IPS-18a (cell line): ENCODE results near the gene CFAP410.
A peak's percentile ranks its signal among the peaks of the same experiment; 100 is the strongest.

Experiments used
- H3K27ac ChIP-seq: one replicate; pipeline ENCODE4 v1.5.1; 2013; ENCODE audit warnings: low read length
- H3K27me3 ChIP-seq: one replicate; pipeline ENCODE4 v1.6.1; 2013; ENCODE audit warnings: mild to moderate bottlenecking, low read length; ENCODE audit not compliant: control insufficient read depth, insufficient read depth
- H3K36me3 ChIP-seq: one replicate; pipeline ENCODE4 v1.6.1; 2013; ENCODE audit warnings: low read depth, low read length; ENCODE audit not compliant: control insufficient read depth
- H3K4me1 ChIP-seq: one replicate; pipeline ENCODE4 v1.6.1; 2013; ENCODE audit warnings: low read depth, low read length; ENCODE audit not compliant: control insufficient read depth
- H3K4me3 ChIP-seq: one replicate; pipeline ENCODE4 v1.5.1; 2013; ENCODE audit warnings: low read length
- H3K9ac ChIP-seq: one replicate; pipeline ENCODE4 v1.6.1; 2013; ENCODE audit warnings: mild to moderate bottlenecking, low read length, moderate library complexity
- H3K9me3 ChIP-seq: one replicate; pipeline ENCODE4 v1.6.1; 2013; ENCODE audit warnings: low read depth, low read length; ENCODE audit not compliant: control insufficient read depth

CFAP410 gene

GRCh38 chr21:44338971-44339910 lies at the start of gene CFAP410:
Gene CFAP410 (minus strand): TSS chr21:44339390. CDS start chr21:44339194, 196 bp downstream.
- peak within 1 kb of the TSS; percentile 98 for H3K4me3 ChIP-seq
- H3K36me3 ChIP-seq: no peaks in the 10 kb centered on the region
- no peaks in the 10 kb centered on the region for H3K27me3 ChIP-seq
- H3K4me1 ChIP-seq: peaks cover 4% of the 10 kb centered on the region
- peak within 1 kb of the TSS; percentile 89 for H3K9ac ChIP-seq
- no peaks in the 10 kb centered on the region for H3K9me3 ChIP-seq
- peak within 1 kb of the TSS; percentile 92 for H3K27ac ChIP-seq

GRCh38 chr21:44384968-44385367 lies 45.8 kb upstream of the CFAP410 start:
- Histone ChIP-seq H3K27me3 (no peaks in the 10 kb centered on the region), H3K4me3 (no peak overlapping the region), H3K4me1 (no peaks in the 10 kb centered on the region), H3K9me3 (peaks cover 10% of the 10 kb centered on the region), H3K36me3 (no peaks in the 10 kb centered on the region), H3K9ac (no peak overlapping the region), H3K27ac (no peak overlapping the region)

- Histone ChIP-seq H3K9ac (no peak overlapping the region), H3K36me3 (no peaks in the 10 kb centered on the region), H3K9me3 (peaks cover 9% of the 10 kb centered on the region), H3K4me3 (no peak overlapping the region), H3K27ac (no peak overlapping the region), H3K4me1 (no peaks in the 10 kb centered on the region), H3K27me3 (no peaks in the 10 kb centered on the region)
Measured at GRCh38 chr21:44383216-44383615, 44.0 kb upstream of the CFAP410 start.

- Histone ChIP-seq H3K27ac (no peak overlapping the region), H3K9me3 (peaks cover 9% of the 10 kb centered on the region), H3K4me1 (no peaks in the 10 kb centered on the region), H3K9ac (no peak overlapping the region), H3K27me3 (no peaks in the 10 kb centered on the region), H3K36me3 (no peaks in the 10 kb centered on the region), H3K4me3 (no peak overlapping the region)
Measured at GRCh38 chr21:44382536-44382935, 43.3 kb upstream of the CFAP410 start.

GRCh38 chr21:44381874-44382273 lies 42.7 kb upstream of the CFAP410 start:
- H3K27me3 ChIP-seq: no peaks in the 10 kb centered on the region
- peaks cover 9% of the 10 kb centered on the region for H3K9me3 ChIP-seq
- no peaks in the 10 kb centered on the region for H3K36me3 ChIP-seq
- no peak overlapping the region for H3K9ac ChIP-seq
- no peaks in the 10 kb centered on the region for H3K4me1 ChIP-seq
- H3K4me3 ChIP-seq: no peak overlapping the region
- no peak overlapping the region for H3K27ac ChIP-seq

GRCh38 chr21:44380876-44381275 lies 41.7 kb upstream of the CFAP410 start:
- Histone ChIP-seq H3K9ac (no peak overlapping the region), H3K27ac (no peak overlapping the region), H3K9me3 (peaks cover 4% of the 10 kb centered on the region), H3K4me1 (no peaks in the 10 kb centered on the region), H3K36me3 (no peaks in the 10 kb centered on the region), H3K4me3 (no peak overlapping the region), H3K27me3 (no peaks in the 10 kb centered on the region)

GRCh38 chr21:44379991-44380865 lies 41.0 kb upstream of the CFAP410 start:
- Histone ChIP-seq H3K36me3 (no peaks in the 10 kb centered on the region), H3K27ac (no peak overlapping the region), H3K4me3 (no peak overlapping the region), H3K4me1 (no peaks in the 10 kb centered on the region), H3K9ac (no peak overlapping the region), H3K9me3 (peaks cover 4% of the 10 kb centered on the region), H3K27me3 (no peaks in the 10 kb centered on the region)

- H3K4me1 ChIP-seq: no peaks in the 10 kb centered on the region
- no peak overlapping the region for H3K4me3 ChIP-seq
- H3K9ac ChIP-seq: no peak overlapping the region
- H3K27me3 ChIP-seq: no peaks in the 10 kb centered on the region
- H3K36me3 ChIP-seq: no peaks in the 10 kb centered on the region
- H3K9me3 ChIP-seq: no peaks in the 10 kb centered on the region
- no peak overlapping the region for H3K27ac ChIP-seq
Measured at GRCh38 chr21:44379515-44379848, 40.3 kb upstream of the CFAP410 start.

GRCh38 chr21:44378646-44379514 lies 39.7 kb upstream of the CFAP410 start:
- H3K9ac ChIP-seq: no peak overlapping the region
- H3K36me3 ChIP-seq: no peaks in the 10 kb centered on the region
- H3K27ac ChIP-seq: no peak overlapping the region
- no peak overlapping the region for H3K4me3 ChIP-seq
- no peaks in the 10 kb centered on the region for H3K4me1 ChIP-seq
- no peaks in the 10 kb centered on the region for H3K9me3 ChIP-seq
- no peaks in the 10 kb centered on the region for H3K27me3 ChIP-seq

GRCh38 chr21:44377922-44378645 lies 38.9 kb upstream of the CFAP410 start:
- Histone ChIP-seq H3K4me3 (no peak overlapping the region), H3K4me1 (no peaks in the 10 kb centered on the region), H3K9ac (no peak overlapping the region), H3K9me3 (no peaks in the 10 kb centered on the region), H3K36me3 (no peaks in the 10 kb centered on the region), H3K27me3 (no peaks in the 10 kb centered on the region), H3K27ac (no peak overlapping the region)
